GM19238 (cell line): ENCODE data around the gene CREB3.

ENCODE experiments used
- DNase-seq: peaks from one replicate; pipeline ENCODE4 v3.0.0; 2011; ENCODE audit warnings: low spot score; ENCODE audit not compliant: insufficient read length

CREB3 gene

GRCh38 chr9:35700942-35701341 lies 31.5 kb upstream of the CREB3 start:
- DNase-seq: no peak

DNA sequence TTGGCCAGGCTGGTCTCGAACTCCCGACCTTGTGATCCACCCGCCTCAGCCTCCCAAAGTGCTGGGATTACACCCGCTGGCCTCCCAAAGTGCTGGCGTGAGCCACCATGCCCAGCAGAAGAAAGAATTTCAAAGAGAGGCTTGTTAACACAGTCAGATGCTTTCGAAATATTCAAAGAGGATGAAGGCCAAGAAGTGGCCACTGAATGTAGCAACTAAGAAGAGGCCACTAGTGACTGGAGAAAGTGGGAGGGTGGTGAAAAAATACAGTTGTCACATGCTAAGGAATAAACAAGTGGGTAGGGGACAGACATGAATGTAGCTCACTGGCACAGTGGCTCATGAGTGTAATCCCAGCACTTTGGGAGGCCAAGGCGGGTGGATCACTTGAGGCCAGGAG lies 29.8 kb upstream of the CREB3 start:
- DNase-seq: no peak

DNA sequence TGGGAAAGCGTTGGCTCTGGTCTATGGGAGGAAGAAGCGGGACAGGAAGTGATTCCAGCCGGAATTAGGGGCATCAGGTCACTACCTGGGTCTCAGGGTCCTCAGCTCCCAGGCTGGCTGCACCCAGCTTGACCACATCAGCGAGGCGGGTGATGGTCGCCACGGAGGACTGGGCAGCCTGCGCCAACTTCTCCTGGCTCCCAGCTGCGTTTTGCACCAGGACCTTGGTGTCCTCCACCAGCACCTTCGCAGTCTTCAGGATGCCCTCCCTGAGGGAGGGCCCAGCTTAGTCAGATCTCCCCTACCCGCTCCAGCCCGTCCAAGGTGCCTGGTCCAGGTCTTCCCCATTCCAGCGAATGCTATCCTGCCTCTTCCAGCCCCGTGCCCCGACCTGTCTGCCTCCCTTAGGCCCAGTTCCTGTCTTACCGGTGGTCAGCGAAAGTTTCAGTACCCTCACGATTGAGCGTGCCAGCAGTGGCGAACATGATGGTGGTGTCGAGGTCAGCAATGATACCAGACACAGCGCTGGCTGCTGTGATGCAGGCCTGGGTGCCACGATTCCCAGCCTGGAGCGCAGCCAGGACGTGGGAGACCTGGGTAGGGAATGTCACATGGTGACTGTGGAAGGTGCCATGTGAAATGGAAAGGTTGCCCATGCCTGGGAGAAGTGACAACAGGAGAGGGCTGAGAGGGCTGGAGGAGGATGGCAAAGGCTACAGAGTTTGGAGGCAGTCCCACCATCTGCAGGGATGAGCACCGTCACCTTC lies 28.4 kb upstream of the CREB3 start:
- no peak for DNase-seq

GRCh38 chr9:35705372-35705771 lies 27.1 kb upstream of the CREB3 start:
- DNase-seq: no peak

- no peak for DNase-seq
These were observed 26.5 kb upstream of the CREB3 start for GRCh38 chr9:35705836-35706430.

GRCh38 chr9:35706951-35707350 lies 25.5 kb upstream of the CREB3 start:
- DNase-seq: no peak

GRCh38 chr9:35708146-35708545 lies 24.3 kb upstream of the CREB3 start:
- no peak for DNase-seq

- no peak for DNase-seq
These were observed 21.5 kb upstream of the CREB3 start for GRCh38 chr9:35710818-35711500.

DNA sequence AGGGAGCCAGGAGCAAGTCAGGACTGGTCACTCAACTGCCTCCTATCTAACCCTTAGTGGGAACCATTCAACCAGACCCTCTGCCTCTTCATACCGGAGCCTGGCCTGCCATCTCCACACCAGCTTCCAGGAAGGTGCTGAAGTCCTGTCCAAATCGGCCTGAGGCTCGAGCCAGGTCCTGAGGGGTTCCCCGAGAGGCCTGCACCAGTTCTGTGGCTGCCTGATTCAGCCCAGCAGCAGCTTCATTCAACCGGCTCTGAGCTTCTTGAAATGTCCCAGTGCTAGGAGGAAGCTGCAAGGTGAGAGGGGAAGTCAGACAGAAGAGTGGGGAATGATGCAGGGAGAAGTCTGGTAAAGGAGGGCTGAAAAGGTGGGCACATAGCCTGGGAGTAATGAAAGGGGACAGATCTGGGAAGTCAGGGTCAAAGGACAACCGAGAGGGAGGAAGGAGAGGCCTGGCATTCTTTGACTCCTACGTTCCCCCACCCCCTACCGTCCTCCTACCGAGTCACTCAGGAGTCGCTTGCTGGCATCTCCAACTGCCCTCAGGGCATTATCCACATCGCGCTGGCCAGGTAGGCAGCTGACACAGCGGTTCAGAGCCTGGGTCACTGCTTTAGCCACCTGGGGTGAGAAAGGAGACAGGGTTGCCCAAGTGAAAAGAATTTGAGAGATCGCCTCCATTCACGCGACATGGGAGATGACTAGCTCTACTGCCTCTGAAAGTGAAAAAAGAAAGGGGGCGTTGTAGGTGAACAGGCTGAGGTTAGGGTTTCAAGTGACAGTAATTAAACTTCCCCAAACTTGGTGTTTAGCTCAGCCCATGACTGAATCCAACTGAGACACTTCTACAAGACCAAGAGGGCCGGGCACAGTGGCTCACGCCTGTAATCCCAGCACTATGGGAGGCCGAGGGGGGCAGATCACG lies 20.7 kb upstream of the CREB3 start:
- no peak for DNase-seq

DNA sequence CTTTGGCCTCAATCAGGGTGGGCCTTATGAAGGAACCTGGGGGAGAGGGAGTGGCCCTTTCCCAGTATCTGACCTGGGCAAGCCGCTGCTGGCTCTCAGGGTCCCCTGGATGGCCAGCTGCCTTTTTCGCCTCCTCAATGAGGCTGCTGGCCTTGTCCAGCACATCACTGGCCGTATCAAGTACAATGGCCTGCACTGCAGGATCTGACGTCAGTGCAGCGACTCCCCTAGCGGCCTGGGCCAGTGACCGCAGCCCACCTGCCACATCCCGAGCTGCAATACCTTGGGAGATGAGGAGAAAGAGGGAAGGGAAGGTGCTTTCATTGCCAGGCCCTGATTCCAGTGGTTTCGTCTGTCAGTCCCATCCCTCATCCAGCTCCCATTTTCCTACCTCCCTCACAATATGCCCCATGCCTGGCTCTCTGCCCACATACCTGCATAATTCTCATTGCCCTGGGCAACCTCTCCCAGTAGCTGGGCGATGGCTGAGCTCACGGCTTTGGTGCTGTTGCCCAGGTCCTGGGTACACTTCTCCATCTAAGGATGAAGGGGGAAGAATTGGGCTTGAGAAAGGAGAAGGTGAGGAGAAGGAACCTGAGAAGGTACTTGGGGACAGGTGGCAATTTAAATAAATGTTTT lies 19.6 kb upstream of the CREB3 start:
- DNase-seq: no peak

DNA sequence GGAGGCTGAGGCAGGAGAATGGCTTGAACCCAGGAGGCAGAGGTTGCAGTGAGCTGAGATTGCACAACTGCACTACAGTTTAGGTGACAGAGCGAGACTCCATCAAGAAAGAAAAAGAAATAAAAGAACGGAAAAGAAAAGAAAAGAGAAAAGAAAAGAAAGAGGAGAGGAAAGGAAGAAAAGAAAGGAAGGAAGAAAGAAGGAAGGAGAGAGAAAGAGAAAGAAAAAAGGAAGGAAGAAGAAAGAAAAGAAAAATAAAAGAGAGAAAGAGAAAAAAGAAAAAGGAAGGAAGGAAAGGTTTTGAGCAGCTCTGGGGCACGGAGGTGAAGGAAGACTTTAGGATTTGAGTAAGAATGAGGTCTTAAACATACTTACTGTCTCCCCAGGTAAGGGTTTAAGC lies 18.9 kb upstream of the CREB3 start:
- no peak for DNase-seq

DNA sequence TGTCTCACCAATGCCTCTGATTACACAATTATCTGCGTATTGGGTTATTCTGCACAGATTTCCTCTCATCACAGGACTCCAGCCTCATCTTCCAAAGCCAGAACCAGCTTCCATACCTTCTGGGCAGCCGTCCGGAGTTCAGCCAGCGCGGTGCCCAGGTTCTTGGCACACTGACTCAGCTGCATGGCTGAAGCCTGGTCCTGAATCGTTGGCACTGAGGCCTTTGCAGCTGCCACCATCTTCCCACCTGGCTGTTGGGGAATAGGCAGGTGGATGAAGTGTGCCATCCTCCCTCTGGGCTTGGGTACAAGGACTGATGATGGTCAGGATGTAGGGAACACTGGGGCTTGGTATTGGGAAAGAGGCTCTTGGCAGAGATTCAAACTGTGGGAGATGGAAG lies 18.3 kb upstream of the CREB3 start:
- no peak for DNase-seq

GRCh38 chr9:35714579-35715252 lies 17.8 kb upstream of the CREB3 start:
- no peak for DNase-seq

GRCh38 chr9:35716230-35716629 lies 16.2 kb upstream of the CREB3 start:
- DNase-seq: no peak

DNA sequence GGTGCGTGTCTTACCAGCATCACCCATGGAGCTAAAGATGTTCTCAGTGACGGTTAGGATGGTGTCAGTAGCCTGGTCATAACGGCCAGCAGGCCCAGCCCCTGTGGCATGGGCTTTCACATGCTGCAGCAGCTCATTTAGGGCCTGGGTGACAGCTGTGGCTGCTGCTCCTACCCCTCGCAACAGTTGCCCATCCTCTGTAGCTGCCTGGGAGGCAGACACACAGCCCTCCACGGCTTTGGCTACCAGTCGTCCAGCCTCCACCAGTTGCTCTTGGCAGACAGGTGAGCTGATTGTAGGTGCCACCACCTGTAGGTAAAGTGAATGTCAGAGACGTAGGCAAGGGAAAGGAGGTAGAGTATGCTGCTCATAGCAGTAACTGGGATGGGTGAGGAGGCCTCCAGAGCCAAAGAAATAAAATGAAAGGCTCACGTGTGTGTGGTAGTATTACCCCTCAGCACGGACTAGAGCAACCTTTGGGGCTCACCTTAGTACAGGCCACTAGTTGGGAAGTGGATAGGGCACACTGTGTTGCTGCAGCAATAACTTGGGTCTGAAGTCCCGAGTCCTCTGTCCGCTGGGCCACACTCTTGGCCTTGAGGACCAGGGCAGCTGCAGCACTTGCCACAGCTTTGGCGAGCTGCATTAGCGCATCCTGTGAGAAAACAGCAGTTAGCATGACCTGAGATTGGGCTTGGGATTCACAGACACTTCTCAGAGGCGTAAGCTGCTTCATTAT lies 15.2 kb upstream of the CREB3 start:
- no peak for DNase-seq

- no peak for DNase-seq
These were observed 13.6 kb upstream of the CREB3 start for GRCh38 chr9:35718721-35719511.

GRCh38 chr9:35719546-35719945 lies 12.9 kb upstream of the CREB3 start:
- DNase-seq: no peak

DNA sequence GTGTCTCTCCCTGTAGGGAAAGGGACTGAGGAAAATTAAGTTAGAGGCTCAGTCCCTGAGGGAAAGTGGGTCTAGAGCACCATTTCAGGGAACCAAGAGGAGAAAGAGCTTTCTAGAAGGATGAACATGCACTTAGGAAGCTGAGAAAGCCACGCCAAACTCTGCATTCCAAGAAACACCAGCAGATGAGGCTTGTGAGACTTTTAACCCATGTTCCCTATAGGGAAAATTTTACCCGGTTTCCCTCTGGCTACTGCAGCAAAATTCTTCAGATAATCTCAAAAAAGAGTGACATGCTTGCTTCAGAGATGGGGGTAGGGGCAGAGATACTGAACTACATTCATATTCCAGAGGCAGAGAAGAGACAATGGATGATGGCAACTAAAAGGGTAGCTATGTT lies 9.0 kb upstream of the CREB3 start:
- no peak for DNase-seq

GRCh38 chr9:35723908-35724307 lies 8.6 kb upstream of the CREB3 start:
- no peak for DNase-seq
